ENCODE data around the gene MYLK4. TPM values are rescaled to one million over a fixed set of nuclear protein-coding genes. Genes with fewer than 3 reads are reported as not detected.

Gene MYLK4
- total and polyA plus RNA-seq, 2 donors (not counting 3 experiments of a cell fraction or from before 2014, with no cell fraction given): 0.41 to 0.62 TPM

GRCh38 chr6:2624177-2624576 lies 126.5 kb downstream of the MYLK4 start:
- peaks cover 9% of the 10 kb centered on the region for H3K4me1 ChIP-seq (ENCODE audit: control insufficient read depth, extremely low read depth, insufficient read depth, low read length)
- H3K4me3 ChIP-seq (replicated peaks in 1 of 3; ENCODE audit: insufficient read depth in 1 of 3, low read depth in 1 of 3, low read length in 3 of 3): no peak overlapping the region
- dilution Hi-C loops (cut with MboI; ENCODE audit: extremely low pct_ligation_motif_present, low sequenced_read_pairs) (loop anchor here (25.0 kb wide), 1 partner anchor 162 kb away; no protein-coding TSS in a partner anchor), intact Hi-C loops (cut with micrococcal nuclease) (no loop called here)
- DNase-seq (ENCODE audit: low read depth, low spot score): no peak
- no TSS peak for BruUV-seq (replicated peaks)
- no peak for FAIRE-seq
- no peaks in the 10 kb centered on the region for H3K9me3 ChIP-seq (replicated peaks; ENCODE audit: control insufficient read depth, insufficient read depth, low read length)
- H2AFZ ChIP-seq (ENCODE audit: low read depth, low read length): no peak overlapping the region
- POLR2A ChIA-PET: no interaction called here
- H3K27me3 ChIP-seq (ENCODE audit: control insufficient read depth in 2 of 2, insufficient read depth in 2 of 2, low read length in 2 of 2): no peaks in the 10 kb centered on the region
- H3K79me2 ChIP-seq (ENCODE audit: control insufficient read depth, insufficient read depth, low read length): no peaks in the 10 kb centered on the region
- no peaks in the 10 kb centered on the region for H3K36me3 ChIP-seq (ENCODE audit: control insufficient read depth in 2 of 2, extremely low read depth in 1 of 2, insufficient read depth in 2 of 2, low read length in 2 of 2)
- no peaks in the 10 kb centered on the region for H3K9me1 ChIP-seq (replicated peaks; ENCODE audit: control insufficient read depth, extremely low read depth, insufficient read depth, low read length)
- H4K20me1 ChIP-seq (replicated peaks; ENCODE audit: control insufficient read depth, extremely low read depth, insufficient read depth, low read length): no peaks in the 10 kb centered on the region
- no peak overlapping the region for H3K4me2 ChIP-seq (ENCODE audit: insufficient read depth, low read length)
- no peak overlapping the region for H3K9ac ChIP-seq (replicated peaks; ENCODE audit: extremely low read depth, insufficient read depth, low read length)
- no peak overlapping the region for H3K27ac ChIP-seq (ENCODE audit: insufficient read depth, low read depth, low read length)
- TF ChIP-seq GATA2 (IDR thresholded peaks at IDR 0.05; ENCODE audit: insufficient read depth, insufficient read length, low read depth, low read length) (no peak), MYC (IDR thresholded peaks at IDR 0.05; ENCODE audit: low read depth, low read length) (no peak)
- CTCF ChIA-PET: interaction anchor here (2.8 kb wide), 1 partner anchor 10 kb away, joined by 15 read pairs; no protein-coding TSS in a partner anchor

GRCh38 chr6:2623295-2623694 lies 127.4 kb downstream of the MYLK4 start:
- dilution Hi-C loops (cut with MboI; ENCODE audit: extremely low pct_ligation_motif_present, low sequenced_read_pairs) (loop anchor here (25.0 kb wide), 1 partner anchor 161 kb away; no protein-coding TSS in a partner anchor), intact Hi-C loops (cut with micrococcal nuclease) (no loop called here)
- H3K36me3 ChIP-seq (ENCODE audit: control insufficient read depth in 2 of 2, extremely low read depth in 1 of 2, insufficient read depth in 2 of 2, low read length in 2 of 2): no peaks in the 10 kb centered on the region
- no peaks in the 10 kb centered on the region for H3K9me3 ChIP-seq (replicated peaks; ENCODE audit: control insufficient read depth, insufficient read depth, low read length)
- POLR2A ChIA-PET: no interaction called here
- no peaks in the 10 kb centered on the region for H3K27me3 ChIP-seq (ENCODE audit: control insufficient read depth in 2 of 2, insufficient read depth in 2 of 2, low read length in 2 of 2)
- peak overlapping the region; percentile 26 for H2AFZ ChIP-seq (ENCODE audit: low read depth, low read length)
- CTCF ChIA-PET: interaction anchor here (1.0 to 2.8 kb wide), 2 partner anchors 9 to 11 kb away, joined by 3 to 15 read pairs; no protein-coding TSS in a partner anchor
- H3K9ac ChIP-seq (replicated peaks; ENCODE audit: extremely low read depth, insufficient read depth, low read length): no peak overlapping the region
- DNase-seq (ENCODE audit: low read depth, low spot score): no peak
- no TSS peak for BruUV-seq (replicated peaks)
- H4K20me1 ChIP-seq (replicated peaks; ENCODE audit: control insufficient read depth, extremely low read depth, insufficient read depth, low read length): no peaks in the 10 kb centered on the region
- H3K79me2 ChIP-seq (ENCODE audit: control insufficient read depth, insufficient read depth, low read length): no peaks in the 10 kb centered on the region
- no peak overlapping the region for H3K27ac ChIP-seq (ENCODE audit: insufficient read depth, low read depth, low read length)
- peaks cover 9% of the 10 kb centered on the region for H3K4me1 ChIP-seq (ENCODE audit: control insufficient read depth, extremely low read depth, insufficient read depth, low read length)
- H3K4me2 ChIP-seq (ENCODE audit: insufficient read depth, low read length): no peak overlapping the region
- TF ChIP-seq MAX (IDR thresholded peaks at IDR 0.05; ENCODE audit: insufficient read depth, insufficient read length): no peak
- no peak for TF ChIP-seq FOS (IDR thresholded peaks at IDR 0.05; ENCODE audit: borderline replicate concordance, insufficient read depth, low read length)
- TF ChIP-seq POLR2AphosphoS5 (IDR thresholded peaks at IDR 0.05; ENCODE audit: insufficient read depth, low read depth, low read length): no peak
- no peak for TF ChIP-seq EZH2 (IDR thresholded peaks at IDR 0.05; ENCODE audit: borderline replicate concordance, low read depth, low read length, severe bottlenecking)
- TF ChIP-seq CTCF (IDR thresholded peaks at IDR 0.05; ENCODE audit: extremely low read depth in 1 of 2, insufficient read depth in 1 of 2, low read depth in 1 of 2, low read length in 2 of 2): no peak
- TF ChIP-seq JUN (IDR thresholded peaks at IDR 0.05; ENCODE audit: borderline replicate concordance, insufficient read depth, insufficient read length, low read depth): no peak
- no peak for TF ChIP-seq GATA2 (IDR thresholded peaks at IDR 0.05; ENCODE audit: insufficient read depth, insufficient read length, low read depth, low read length)
- no peak for TF ChIP-seq POLR2A (IDR thresholded peaks at IDR 0.05; ENCODE audit: low read depth, low read length)
- no peak for TF ChIP-seq MYC (IDR thresholded peaks at IDR 0.05; ENCODE audit: low read depth, low read length)
- no peak for FAIRE-seq
- no peaks in the 10 kb centered on the region for H3K9me1 ChIP-seq (replicated peaks; ENCODE audit: control insufficient read depth, extremely low read depth, insufficient read depth, low read length)
- H3K4me3 ChIP-seq (replicated peaks in 1 of 3; ENCODE audit: insufficient read depth in 1 of 3, low read depth in 1 of 3, low read length in 3 of 3): no peak overlapping the region
